Stimulated activated CD8-positive, alpha-beta memory T cell treated with anti-CD3 and anti-CD28 coated beads, Interleukin-7, amount 100 ng/mL, for 48 hours (primary cell): Measurements from ENCODE around the gene FLYWCH1.

Source experiments
- DNase-seq, 2 donors: peaks; one replicate each; pipeline ENCODE4 v3.0.0-alpha.2; 2020; ENCODE audit warnings: low read depth in 1 of 2; ENCODE audit errors: extremely low read depth in 1 of 2

The FLYWCH1 gene

DNA sequence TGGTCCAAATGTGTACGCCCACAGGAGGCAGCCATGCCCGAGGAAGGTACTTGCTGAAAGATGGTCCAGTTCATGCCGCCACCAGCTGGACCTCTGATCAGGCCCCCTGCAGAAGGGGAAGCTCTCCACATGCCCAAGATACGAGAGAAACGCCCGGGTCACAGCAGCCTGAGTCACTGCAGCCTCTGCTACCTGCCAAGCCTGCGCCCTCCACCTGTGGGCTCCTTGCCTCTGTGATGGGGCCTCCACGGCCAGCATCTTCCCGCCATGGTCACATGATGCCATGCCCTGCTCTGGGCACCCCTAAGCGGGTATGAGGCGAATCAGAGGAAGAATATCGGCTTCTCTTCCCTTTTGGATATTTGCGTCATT is 38.6 kb downstream of the FLYWCH1 start:
- DNase-seq: no peak

DNA sequence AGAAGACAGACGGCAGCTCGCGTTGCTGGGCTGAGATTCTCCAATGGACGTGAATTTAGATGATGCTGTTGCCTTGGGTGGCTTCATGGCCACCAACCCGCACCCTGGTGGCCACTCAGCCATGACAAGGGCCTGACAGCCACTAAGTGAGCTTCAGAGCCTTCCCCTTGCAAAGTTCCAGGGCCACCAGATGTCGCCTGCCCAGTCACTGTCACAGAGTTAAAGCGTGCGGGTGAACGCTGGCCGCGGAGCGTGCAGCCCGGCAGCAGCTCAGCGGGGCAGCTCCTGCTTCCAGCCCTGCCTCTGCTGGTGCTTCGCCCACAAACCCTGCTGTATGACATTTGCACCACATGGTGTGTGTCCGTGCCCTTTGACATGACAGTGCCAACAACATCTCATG is 39.0 kb downstream of the FLYWCH1 start:
- DNase-seq: no peak

DNA sequence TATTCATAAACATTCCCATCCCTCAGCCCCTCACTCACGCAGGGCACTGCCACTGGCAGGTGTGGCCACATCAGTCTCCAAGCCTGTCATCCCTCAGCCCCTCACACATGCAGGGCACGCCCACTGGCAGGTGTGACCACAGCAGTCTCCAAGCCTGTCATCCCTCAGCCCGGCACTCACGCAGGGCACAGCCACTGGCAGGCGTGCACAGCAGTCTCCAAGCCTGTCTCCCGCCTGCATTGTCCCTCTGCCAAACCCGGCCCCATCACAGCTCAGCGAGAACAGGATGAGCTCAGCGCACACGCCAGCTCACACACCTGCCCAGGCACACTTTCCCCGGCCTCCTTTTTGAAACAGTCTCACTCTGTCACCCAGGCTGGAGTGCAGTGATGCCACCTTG is 40.9 kb downstream of the FLYWCH1 start:
- DNase-seq: no peak

DNA sequence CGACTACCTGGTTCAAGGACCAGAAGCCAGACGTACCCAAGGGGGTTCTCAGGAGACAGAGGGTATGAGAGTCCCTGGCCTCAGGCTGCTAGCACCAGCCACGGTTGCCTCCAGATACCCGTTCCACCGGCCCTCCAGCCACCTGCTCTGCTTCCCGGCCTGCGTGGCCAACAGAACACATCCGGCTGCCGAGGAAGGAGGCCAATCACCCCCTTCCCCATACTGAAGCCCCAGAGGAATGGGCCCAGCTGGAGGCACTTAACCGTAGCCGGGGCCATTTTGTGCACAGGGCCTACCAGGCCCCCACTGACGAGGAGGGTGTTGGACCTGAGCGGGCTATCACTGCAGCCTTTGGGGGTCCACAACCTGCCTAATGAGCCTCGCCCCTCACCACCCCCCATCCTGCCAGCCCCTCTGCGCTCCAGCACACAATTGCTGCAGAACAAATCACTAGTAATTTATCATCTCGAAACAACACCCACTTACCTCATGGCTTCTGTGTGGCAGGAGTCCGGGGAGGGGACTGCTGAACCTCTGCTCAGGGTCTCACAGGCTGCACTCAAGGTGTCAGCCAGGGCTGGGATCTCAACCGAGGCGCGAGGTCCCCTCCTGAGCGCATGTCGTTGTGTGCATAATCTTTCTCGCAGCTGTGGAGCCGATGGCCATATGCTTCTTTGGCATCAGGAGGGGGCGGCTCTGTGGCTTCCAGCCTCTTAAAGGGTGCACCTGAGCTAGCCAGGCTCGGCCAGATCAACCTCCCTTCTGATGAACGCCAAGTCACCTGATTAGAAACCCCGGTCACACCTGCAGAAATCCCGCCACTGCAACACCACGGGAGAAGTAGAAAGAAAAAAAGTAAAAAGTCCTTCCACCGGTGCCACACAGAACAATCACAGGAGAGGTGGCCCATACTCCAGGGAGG is 42.2 kb downstream of the FLYWCH1 start:
- no peak for DNase-seq

DNA sequence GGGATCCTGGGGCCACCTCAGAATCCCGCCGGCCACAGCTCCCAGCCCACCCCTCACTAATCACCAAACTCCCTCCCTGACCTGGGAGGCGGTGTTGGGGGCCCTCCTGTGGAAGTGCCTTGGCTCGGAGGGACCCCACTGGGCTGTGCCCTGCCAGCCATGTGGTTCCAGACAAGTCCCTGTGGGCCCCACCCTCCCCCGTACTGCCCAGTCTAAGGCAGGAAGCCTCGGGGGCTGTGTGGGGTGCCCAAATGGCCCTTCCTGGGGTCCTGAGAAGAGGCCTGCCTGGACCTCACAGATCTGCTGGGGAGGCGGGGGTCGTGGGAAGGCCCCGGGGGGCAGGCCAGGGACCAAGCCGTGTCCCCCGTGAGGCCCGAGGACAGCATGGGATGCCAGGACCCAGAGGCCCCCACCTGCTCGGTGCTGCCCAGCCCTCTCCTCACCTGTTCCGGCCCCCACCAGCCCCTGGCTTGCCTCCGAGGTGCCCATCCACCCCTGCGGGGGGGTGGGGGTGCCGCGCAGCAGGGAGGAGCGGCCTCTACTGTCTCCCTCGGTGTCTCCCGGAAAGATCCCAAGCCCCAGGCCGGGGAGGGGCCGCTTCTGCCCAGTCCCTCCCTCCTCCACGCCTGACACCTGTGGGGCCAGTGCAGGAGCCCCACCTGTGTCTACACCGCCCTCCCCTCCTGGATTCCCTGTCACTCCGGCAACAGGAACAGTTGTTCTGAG is 43.1 kb downstream of the FLYWCH1 start:
- DNase-seq: no peak

DNA sequence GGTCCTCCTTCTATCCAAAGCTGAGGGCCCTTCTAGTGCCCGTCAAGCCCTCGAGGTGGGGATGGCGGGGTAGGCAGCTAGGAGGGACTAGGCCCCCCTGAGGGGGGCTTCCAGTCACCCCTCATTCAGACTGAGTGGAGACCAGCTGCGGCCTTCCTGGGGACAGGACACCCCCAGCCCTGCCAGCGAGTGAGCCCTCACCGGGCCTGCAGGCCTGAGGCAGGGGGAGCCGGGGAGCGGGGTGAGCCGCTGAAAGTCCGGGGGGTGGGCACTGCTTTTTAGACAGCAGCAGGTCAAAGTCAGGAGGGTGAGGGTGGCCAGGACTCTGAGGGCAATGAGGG is 43.7 kb downstream of the FLYWCH1 start:
- DNase-seq: no peak

DNA sequence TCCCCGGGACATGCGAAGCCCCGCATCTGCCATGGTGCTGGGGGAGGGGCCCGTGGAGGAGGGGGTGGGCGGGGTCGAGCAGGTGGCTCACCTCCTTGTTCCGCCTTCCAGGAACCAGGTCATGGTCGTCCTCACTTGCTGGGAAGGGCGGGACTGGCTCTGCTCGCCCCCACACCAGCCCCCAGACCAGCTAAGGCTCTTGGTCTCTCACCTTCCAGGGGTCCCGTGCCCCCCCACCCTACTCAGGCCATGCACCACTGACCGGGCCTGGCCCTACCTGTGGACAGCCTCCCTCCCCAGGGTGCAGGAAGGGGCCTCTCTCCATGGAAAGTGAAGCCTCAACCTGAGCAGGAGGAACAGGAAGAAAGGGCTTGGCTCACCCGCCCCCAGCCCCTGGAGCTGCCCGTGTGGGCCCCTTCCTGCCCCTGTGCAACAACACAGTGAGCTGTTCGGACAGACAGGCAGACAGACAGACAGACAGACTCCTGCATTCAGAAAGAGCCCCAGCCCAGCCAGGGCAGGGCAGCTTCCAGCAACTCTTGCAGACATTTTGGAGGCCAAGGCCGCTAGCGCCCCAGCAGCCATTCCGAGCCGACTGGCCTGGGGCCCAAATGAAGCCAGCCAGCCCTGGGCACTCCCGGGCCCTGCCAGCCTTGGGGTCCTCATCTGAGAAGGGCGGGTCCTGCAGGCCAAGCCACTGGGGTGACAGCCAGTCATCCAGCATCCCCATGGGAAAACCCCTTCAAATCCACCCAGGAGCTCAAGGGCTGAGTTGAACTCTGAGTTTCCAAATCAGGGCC is 44.2 kb downstream of the FLYWCH1 start:
- no peak for DNase-seq

DNA sequence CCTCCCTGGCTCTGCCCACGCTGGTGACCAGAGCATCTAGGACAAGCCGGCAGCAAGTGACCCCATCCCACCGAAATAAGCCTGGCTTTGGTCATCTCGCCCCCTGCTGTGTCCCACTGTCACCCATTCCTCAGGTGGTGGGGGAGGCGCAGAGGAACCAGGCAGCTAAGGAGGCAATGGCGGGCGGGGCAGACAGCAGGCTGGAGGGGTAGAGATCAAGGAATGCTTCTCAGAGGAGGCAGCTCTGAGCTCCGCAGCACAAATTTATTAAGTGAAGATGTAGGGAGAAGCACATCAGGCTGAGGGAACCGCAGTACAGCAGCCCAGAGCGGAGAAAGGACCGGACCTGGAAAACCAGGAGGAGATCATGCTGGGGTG is 44.8 kb downstream of the FLYWCH1 start:
- no peak for DNase-seq

DNA sequence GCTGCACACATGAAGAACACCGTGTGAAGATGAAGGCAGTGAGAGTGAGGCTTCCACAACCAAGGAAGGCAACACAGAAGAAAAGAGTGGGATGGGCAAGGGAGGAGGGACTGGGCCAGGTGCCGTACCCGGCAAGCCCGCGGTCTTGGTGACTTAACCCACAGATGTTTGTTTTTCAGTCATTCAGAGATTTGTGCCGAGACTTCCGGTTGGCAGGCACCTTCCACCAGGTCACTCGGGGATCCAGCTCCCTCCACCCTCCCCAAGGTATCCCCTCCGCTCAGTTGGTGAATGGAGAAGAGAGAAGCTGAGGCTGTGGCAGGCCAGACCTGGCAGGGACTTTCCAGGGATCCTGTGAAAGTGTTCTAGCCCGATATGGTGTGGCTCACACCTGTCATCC is 47.5 kb downstream of the FLYWCH1 start:
- DNase-seq: no peak

DNA sequence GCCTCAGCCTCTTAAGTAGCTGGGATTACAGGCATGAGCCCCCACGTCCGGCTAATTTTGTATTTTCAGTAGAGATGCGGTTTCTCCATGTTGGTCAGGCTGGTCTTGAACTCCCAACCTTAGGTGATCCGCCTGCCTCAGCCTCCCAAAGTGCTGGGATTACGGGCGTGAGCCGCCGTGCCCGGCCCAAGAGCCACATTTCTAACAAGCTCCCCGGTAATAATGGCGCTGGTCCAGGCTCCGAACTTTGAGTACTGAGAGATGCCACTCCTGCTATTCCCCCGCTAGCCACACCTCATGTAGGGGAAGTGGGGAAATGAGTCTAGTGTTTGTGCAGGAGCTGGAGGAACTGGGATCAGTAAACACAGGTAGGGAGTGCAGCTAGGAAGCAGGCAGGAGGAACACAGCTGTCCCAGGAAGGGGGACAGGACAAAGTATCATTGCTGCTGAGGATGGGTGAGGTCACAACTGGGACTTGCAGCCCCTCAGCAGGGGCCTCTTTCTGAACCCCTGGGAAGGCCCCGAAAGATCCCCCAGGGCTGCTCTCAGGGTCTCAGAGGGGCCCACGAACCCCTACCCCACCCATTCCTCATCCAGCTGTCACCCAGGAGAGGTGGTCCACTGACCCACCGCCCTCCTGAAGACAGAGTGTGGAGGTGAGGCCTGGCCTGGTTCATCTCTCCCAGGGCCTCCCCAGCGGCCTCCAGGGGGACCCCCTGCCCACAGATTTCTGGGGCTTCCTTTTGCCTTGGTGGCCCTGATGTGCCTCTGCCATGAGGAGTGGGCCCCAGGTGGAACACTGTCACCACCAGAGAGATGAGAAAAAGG is 48.7 kb downstream of the FLYWCH1 start:
- no peak for DNase-seq

DNA sequence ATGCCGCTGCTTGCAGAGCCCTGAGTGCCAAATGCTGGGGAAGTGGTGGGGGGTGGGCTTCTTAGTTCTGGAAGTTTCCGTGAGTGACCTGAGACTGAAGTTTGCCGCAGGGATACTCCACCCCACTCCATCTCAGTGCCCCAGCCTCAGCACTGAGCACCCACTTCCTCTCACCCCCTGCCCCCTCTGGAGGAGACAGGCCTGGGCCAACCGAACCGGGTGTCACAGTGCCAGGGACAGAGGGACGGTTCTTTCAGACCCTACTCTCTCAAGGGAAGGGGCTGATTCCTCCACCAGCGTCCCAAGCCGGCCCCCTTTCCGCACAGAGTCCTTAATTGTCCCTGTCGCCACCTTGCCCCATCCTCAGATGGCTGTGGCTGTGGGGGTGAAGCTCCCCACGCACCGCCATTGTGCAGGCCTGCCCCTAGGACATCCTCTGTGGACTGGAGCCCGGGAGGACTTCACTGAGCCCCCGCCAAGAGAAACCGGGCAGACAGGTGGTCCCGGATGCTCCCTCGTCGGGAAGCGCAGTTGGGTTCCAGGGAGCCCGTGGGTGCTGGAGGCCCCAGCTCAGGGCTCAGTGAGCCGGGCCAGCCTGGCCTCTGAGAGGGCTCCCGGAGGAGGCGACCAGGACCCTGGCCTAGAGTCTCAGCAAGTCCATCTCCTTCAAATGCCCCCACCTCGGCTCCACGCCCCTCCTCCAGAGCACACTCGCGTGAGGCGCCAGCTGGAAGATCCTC is 50.8 kb downstream of the FLYWCH1 start:
- DNase-seq: no peak

DNA sequence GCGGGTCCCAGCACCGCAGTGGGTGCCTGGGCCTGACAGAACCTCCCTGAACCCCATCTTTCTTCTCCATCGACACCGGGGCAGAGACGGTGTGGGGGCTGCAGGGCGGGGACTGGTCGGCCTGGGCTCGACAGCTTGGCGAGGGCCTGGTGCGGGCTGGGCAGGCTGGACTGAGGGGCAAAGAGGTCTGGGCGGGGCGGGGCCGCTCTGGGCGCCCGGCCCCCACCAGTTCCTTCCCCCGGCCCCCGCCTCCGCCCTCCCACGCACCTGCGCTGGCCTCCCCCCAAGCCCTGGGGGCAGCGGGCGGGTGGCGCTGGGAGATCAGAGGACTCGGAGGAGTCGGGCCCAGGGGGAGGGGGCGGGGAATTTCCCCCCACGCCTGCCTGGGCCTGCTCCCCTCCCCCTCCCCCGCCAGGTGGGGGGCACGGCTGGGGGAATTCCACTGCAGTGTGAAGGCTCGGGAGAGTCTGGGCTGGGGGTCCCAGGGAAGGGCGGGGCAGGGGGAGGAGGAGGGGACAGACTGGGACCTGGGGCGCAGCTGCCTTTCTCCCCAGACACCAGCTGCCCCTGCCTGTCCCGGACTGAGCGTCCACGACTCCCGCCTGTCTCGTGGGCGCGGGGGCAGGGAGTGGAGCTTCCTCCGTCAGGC is 51.5 kb downstream of the FLYWCH1 start:
- no peak for DNase-seq

DNA sequence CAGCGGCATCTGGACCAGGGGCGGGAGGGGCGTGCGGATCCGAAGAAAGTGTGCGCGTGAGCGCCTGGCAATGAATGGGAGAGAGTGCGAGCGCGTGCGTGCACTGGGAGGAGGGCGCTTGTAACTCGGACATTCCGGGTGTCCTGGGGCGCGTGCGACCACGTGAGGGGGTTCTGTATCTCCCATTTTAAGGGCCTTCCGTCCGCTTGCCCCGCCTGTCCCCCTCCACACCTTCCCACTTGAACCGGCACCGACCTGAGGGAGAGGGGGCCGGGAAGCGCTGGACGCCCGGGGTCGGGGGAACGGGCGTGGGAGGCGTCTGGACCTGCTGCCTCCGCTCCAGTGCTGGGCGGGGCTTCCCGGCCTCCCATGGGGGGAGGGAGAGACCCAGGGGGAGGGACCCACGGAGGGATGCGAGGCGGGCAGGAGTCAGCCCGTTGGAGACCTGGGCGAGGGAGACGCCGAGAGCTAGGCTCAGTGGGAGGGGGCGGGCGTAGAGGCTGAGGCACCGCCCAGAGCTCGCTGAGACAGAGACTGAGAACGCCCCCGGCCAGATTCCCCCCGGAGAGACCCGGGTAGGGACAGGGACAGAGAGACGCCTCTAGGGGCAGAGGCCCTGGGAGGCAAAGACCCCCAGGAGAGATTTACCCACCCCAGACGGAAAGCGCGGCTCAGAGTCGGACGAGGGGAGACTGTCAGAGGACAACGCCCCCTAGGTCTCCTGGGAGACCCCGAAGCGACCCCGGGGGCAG is 52.2 kb downstream of the FLYWCH1 start, which contains the start of gene KREMEN2:
Gene KREMEN2, plus strand, starts transcription at position 553 of the 752 bp plus-strand sequence. CDS start 246 bp downstream, outside the sequence.
- DNase-seq: no peak

DNA sequence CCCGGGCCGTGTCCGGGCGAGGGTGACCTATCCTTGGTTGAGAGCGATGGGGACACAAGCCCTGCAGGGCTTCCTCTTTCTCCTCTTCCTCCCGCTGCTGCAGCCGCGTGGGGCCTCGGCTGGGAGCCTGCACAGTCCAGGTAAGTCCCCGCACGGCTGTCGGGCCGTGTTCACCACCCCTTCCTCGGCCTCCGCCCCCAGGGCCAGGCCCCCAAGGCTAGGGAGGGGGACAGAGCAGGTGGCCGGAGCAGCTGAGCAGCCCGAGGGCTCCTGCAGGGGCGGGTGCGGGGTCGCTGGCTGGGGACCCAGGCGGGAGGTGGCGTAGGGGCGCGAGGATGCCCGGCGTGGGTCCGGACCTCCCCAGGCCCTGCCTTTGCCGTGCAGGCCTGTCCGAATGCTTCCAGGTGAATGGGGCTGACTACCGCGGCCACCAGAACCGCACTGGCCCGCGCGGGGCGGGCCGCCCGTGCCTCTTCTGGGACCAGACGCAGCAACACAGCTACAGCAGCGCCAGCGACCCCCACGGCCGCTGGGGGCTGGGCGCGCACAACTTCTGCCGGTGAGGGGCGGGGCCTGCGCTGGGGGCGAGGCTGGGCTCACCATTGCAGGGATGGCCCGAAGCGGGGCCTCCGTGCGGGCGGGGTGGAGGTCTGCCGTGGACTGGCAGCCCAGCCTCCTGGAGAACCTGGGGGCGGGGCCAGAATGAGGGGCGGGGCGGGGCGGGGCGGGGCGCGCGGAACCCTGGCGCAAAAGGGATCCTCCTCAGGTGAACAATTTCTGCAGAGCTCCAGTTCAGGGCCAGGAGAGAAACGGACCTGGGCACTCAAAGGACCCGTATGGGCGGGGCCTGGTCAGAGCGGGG is 53.0 kb downstream of the FLYWCH1 start:
- peak in 1 of 2 donors; percentile 62 for DNase-seq

DNA sequence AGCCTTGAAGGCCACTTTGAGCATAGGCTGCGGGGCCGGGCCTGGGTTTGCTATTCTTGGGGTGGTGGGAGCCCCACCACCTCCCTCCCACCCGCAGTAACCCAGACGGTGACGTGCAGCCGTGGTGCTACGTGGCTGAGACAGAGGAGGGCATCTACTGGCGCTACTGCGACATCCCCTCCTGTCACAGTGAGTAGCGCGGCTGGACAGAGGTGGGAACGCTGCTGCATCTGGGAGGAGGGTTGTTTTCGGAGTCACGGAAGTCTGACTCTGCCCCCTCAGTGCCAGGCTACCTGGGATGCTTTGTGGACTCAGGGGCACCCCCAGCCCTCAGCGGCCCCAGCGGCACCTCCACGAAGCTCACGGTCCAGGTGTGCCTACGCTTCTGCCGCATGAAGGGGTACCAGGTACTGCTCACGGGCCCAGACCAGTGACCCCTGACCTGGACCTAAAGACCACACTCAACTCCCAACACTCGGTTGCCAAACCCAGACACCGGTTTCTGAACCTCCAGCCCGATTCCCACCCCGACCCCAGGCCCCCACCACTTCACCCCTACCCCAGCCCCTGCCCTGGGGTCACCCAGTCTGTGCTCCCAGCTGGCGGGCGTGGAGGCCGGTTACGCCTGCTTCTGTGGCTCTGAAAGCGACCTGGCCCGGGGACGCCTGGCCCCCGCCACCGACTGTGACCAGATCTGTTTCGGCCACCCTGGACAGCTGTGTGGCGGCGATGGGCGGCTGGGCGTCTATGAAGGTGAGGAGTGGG is 54.5 kb downstream of the FLYWCH1 start:
- no peak for DNase-seq

DNA sequence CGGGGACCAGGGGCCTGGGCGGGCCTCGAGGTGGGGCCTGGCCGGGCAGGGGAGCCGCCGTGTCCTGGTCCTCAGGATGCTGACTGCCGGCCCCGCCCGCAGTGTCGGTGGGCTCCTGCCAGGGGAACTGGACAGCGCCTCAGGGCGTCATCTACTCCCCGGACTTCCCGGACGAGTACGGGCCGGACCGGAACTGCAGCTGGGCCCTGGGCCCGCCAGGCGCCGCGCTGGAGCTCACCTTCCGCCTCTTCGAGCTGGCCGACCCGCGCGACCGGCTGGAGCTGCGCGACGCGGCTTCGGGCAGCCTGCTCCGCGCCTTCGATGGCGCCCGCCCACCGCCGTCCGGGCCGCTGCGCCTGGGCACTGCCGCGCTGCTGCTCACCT is 55.1 kb downstream of the FLYWCH1 start:
- DNase-seq: no peak

DNA sequence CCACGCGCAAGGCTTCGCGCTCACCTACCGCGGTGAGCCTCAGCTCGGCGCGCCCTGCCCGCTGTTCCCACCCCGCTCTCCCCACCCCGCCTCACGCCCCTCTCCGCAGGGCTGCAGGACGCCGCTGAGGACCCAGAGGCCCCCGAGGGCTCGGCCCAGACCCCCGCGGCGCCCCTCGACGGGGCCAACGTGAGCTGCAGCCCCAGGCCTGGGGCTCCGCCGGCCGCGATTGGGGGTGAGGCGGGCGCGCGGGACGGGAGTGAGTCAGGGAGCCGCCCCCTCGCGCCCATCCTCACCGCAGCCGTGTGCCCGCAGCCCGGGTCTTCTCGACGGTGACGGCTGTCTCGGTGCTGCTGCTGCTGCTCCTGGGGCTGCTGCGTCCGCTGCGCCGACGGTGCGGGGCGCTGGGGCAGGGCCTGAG is 55.5 kb downstream of the FLYWCH1 start:
- DNase-seq: no peak
